Hematopoietic multipotent progenitor cell treated with erythropoietin and hydrocortisone succinate and interleukin-3 and kit ligand, for 6 days (in vitro differentiated cells): ENCODE measurements around the gene SLC39A6.
"Not testable (repeated sequence)": the region's sequence is repeated elsewhere in the genome, so short reads cannot be mapped to it uniquely, and the experiment has no call there.

Experiments used
- DNase-seq: peaks from one replicate; pipeline ENCODE4 v3.0.0-alpha.2; 2015

The SLC39A6 gene

GRCh38 chr18:36095936-36096519 is 33.1 kb downstream of the SLC39A6 start:
- DNase-seq: peak; percentile 82

- DNase-seq: no peak
Measured at GRCh38 chr18:36094431-36094830, 34.7 kb downstream of the SLC39A6 start.

GRCh38 chr18:36092116-36092515 is 37.0 kb downstream of the SLC39A6 start:
- DNase-seq: not testable (repeated sequence)

- no peak for DNase-seq
Measured at GRCh38 chr18:36089001-36089400, 40.1 kb downstream of the SLC39A6 start.

- no peak for DNase-seq
Measured at GRCh38 chr18:36088256-36088655, 40.9 kb downstream of the SLC39A6 start.

GRCh38 chr18:36086186-36086585 is 43.0 kb downstream of the SLC39A6 start:
- no peak for DNase-seq

GRCh38 chr18:36085195-36085594 is 43.9 kb downstream of the SLC39A6 start:
- DNase-seq: no peak

- no peak for DNase-seq
Measured at GRCh38 chr18:36083729-36084128, 45.4 kb downstream of the SLC39A6 start.

- DNase-seq: not testable (repeated sequence)
Measured at GRCh38 chr18:36081118-36081517, 48.0 kb downstream of the SLC39A6 start.

GRCh38 chr18:36078751-36079529 is 50.2 kb downstream of the SLC39A6 start:
- DNase-seq: no peak

- DNase-seq: not testable (repeated sequence)
Measured at GRCh38 chr18:36077764-36078163, 51.4 kb downstream of the SLC39A6 start.

- peak; percentile 17 for DNase-seq
Measured at GRCh38 chr18:36075862-36076587, 53.1 kb downstream of the SLC39A6 start.

GRCh38 chr18:36074435-36074834 is 54.7 kb downstream of the SLC39A6 start:
- no peak for DNase-seq

- no peak for DNase-seq
Measured at GRCh38 chr18:36073676-36074075, 55.5 kb downstream of the SLC39A6 start.

GRCh38 chr18:36072406-36072805 is 56.7 kb downstream of the SLC39A6 start:
- DNase-seq: not testable (repeated sequence)

- peak; percentile 98 for DNase-seq
Measured at GRCh38 chr18:36067055-36067957, 61.8 kb downstream of the SLC39A6 start, which contains the start of gene RPRD1A. Gene RPRD1A (minus strand): TSS chr18:36067559. CDS start chr18:36067404, 155 bp downstream.

- DNase-seq: peak; percentile 55
Measured at GRCh38 chr18:36066686-36067054, 62.5 kb downstream of the SLC39A6 start.

- DNase-seq: peak; percentile 15
Measured at GRCh38 chr18:36066001-36066400, 63.1 kb downstream of the SLC39A6 start.

- DNase-seq: not testable (repeated sequence)
Measured at GRCh38 chr18:36064809-36065079, 64.4 kb downstream of the SLC39A6 start.

GRCh38 chr18:36064027-36064808 is 64.9 kb downstream of the SLC39A6 start:
- DNase-seq: no peak

GRCh38 chr18:36058674-36059073 is 70.5 kb downstream of the SLC39A6 start:
- DNase-seq: no peak
